MM.1S (cell line): ENCODE measurements around the gene RAD21L1.

ENCODE experiments used
- DNase-seq: peaks from one replicate; pipeline ENCODE4 v3.0.0-alpha.2; 2015
- H2AFZ ChIP-seq: fragments of 300-600 bp; sonication (generic); 2 replicates; pipeline ENCODE4 v1.6.0; 2016; ENCODE audit warnings: antibody characterized with exemption, low read length
- H3F3A ChIP-seq: fragments of 300-600 bp; sonication (generic); 2 replicates; pipeline ENCODE4 v1.6.1; 2016; ENCODE audit warnings: mild to moderate bottlenecking, antibody characterized with exemption, low read length, moderate library complexity, mixed read lengths; ENCODE audit not compliant: insufficient read depth
- H3K27ac ChIP-seq: fragments of 300-600 bp; sonication (generic); 2 replicates; pipeline ENCODE4 v1.5.1; 2016; ENCODE audit warnings: mild to moderate bottlenecking, low read length
- H3K27me3 ChIP-seq: fragments of 300-600 bp; sonication (generic); replicated peaks from 2 replicates; pipeline ENCODE4 v1.6.0; 2016; ENCODE audit warnings: low read length; ENCODE audit not compliant: insufficient read depth
- H3K36me3 ChIP-seq: fragments of 300-600 bp; sonication (generic); replicated peaks from 2 replicates; pipeline ENCODE4 v1.6.1; 2016; ENCODE audit warnings: mild to moderate bottlenecking, low read length, mixed read lengths; ENCODE audit not compliant: insufficient read depth
- H3K4me1 ChIP-seq: fragments of 300-600 bp; sonication (generic); 2 replicates; pipeline ENCODE4 v1.6.1; 2016; ENCODE audit warnings: low read length, mixed read lengths
- H3K4me2 ChIP-seq: fragments of 300-600 bp; sonication (generic); 2 replicates; pipeline ENCODE4 v1.6.0; 2016; ENCODE audit warnings: low read depth, low read length
- H3K4me3 ChIP-seq: fragments of 300-600 bp; sonication (generic); 2 replicates; pipeline ENCODE4 v1.5.1; 2016; ENCODE audit warnings: low read length, mixed read lengths
- H3K79me2 ChIP-seq: fragments of 300-600 bp; sonication (generic); 2 replicates; pipeline ENCODE4 v1.6.1; 2016; ENCODE audit warnings: mixed run types, low read length, mixed read lengths
- H3K9ac ChIP-seq: fragments of 300-600 bp; sonication (generic); 2 replicates; pipeline ENCODE4 v1.6.1; 2016; ENCODE audit warnings: low read length, mixed read lengths
- H3K9me2 ChIP-seq: fragments of 300-600 bp; sonication (generic); replicated peaks from 2 replicates; pipeline ENCODE4 v1.6.1; 2016; ENCODE audit warnings: mild to moderate bottlenecking, low read length, mixed read lengths; ENCODE audit not compliant: insufficient read depth
- H3K9me3 ChIP-seq: fragments of 300-600 bp; sonication (generic); replicated peaks from 2 replicates; pipeline ENCODE4 v1.6.1; 2016; ENCODE audit warnings: mild to moderate bottlenecking, low read length, mixed read lengths; ENCODE audit not compliant: insufficient read depth
- H4K20me1 ChIP-seq: fragments of 300-600 bp; sonication (generic); 2 replicates; pipeline ENCODE4 v1.6.1; 2016; ENCODE audit warnings: mild to moderate bottlenecking, low read length, moderate library complexity, mixed read lengths; ENCODE audit not compliant: insufficient read depth
- EZH2 ChIP-seq: fragments of 300-600 bp; sonication (generic); optimal IDR thresholded peaks from 2 replicates; pipeline ENCODE3; 2017; ENCODE audit warnings: low read depth, mild to moderate bottlenecking, antibody characterized with exemption, low read length, mixed read lengths
- EZH2phosphoT487 ChIP-seq: fragments of 300-600 bp; sonication (generic); IDR thresholded peaks from 2 replicates; pipeline ENCODE4 v1.6.1; 2018; ENCODE audit warnings: antibody characterized with exemption, low read length
- TF ChIP-seq, protein P1 (sequence below): fragments of 300-600 bp; sonication (generic); IDR thresholded peaks from 2 replicates; pipeline ENCODE4 v1.5.1; 2016; ENCODE audit warnings: antibody characterized with exemption, low read length, mixed read lengths

RAD21L1 gene

DNA sequence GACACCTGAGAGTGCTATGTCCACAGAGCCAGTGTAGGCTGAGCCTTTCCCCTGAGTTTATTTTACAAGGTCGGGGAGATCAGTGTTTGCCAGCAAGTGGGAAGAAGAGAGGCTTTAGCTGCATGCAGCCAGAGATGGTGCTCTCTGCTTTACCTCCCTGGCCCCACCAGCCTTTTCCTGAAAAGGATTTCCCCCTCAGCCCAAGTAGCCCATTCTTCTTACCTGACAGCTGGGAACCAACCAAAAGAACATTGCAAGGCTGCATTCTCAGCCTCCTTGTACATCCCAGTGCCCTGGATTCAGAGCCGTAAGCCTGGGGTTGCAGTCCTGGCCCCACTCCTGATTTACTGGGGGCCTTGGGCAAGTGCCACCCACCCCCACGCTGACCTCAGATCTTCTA is 57.1 kb downstream of the RAD21L1 start:
- Histone ChIP-seq H3K9ac (no peak overlapping the region), H2AFZ (no peak overlapping the region), H3K36me3 (no peaks in the 10 kb centered on the region), H4K20me1 (no peaks in the 10 kb centered on the region), H3K79me2 (no peaks in the 10 kb centered on the region), H3K9me3 (no peaks in the 10 kb centered on the region), H3K4me2 (no peak overlapping the region), H3K9me2 (no peaks in the 10 kb centered on the region), H3K4me3 (no peak overlapping the region), H3F3A (no peaks in the 10 kb centered on the region), H3K4me1 (peaks cover 13% of the 10 kb centered on the region), H3K27ac (no peak overlapping the region), H3K27me3 (no peaks in the 10 kb centered on the region)
- no peak for TF ChIP-seq EZH2phosphoT487
- TF ChIP-seq, protein P1, sequence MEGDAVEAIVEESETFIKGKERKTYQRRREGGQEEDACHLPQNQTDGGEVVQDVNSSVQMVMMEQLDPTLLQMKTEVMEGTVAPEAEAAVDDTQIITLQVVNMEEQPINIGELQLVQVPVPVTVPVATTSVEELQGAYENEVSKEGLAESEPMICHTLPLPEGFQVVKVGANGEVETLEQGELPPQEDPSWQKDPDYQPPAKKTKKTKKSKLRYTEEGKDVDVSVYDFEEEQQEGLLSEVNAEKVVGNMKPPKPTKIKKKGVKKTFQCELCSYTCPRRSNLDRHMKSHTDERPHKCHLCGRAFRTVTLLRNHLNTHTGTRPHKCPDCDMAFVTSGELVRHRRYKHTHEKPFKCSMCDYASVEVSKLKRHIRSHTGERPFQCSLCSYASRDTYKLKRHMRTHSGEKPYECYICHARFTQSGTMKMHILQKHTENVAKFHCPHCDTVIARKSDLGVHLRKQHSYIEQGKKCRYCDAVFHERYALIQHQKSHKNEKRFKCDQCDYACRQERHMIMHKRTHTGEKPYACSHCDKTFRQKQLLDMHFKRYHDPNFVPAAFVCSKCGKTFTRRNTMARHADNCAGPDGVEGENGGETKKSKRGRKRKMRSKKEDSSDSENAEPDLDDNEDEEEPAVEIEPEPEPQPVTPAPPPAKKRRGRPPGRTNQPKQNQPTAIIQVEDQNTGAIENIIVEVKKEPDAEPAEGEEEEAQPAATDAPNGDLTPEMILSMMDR, result no peak
- no peak for TF ChIP-seq EZH2
- no peak for DNase-seq

DNA sequence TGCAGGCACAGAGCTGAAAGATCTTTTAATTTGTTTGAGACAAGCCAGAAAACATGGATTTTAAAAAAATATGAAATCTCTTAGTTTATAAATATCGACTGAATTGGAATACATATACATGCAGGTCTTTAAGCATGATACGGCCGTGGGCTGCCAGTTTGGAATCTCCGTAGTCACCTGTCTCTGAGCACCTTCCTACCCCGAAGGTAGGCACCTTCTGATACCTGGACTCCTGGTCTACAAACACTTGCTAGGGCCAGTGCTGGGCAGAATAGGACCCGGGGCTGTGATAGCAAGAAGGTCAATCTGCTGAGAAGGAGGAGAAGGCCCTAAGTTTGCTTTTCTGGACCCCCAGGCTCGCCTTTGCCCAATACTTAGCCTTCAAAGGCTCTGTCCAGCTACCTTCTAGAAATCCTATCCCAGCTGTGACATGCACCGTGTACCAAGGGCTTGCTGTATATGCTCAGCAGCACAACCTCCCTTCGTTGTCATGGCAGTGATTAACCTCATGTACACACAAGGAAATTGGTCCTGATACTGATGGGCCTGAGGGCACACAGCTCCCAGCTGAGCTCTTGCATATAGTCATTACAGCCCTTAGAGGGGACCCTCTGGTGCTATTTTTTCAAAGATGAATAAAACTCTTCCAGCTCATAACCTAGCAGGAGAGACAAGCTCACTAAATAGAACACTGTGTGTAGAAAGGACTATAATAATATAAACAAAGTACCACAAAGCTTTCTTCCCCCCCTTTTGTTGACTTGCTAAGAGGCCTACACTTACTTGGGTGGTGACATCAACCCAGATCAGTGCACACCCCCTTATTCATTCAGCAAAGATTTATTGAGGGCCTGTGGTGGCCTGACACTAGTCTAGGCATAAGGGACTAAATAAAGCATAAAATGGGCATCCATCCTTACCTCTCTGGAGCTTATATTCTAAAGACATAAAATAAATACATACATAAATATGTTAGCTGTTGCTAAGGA is 58.0 kb downstream of the RAD21L1 start:
- H3K27me3 ChIP-seq, result no peaks in the 10 kb centered on the region
- H3K9me3 ChIP-seq, result no peaks in the 10 kb centered on the region
- H3K4me1 ChIP-seq, result peaks cover 13% of the 10 kb centered on the region
- no peak overlapping the region for H2AFZ ChIP-seq
- H3K4me2 ChIP-seq, result no peak overlapping the region
- no peak overlapping the region for H3K9ac ChIP-seq
- H3K4me3 ChIP-seq, result no peak overlapping the region
- no peaks in the 10 kb centered on the region for H3F3A ChIP-seq
- no peaks in the 10 kb centered on the region for H3K9me2 ChIP-seq
- DNase-seq, result no peak
- TF ChIP-seq EZH2phosphoT487, result no peak
- H3K36me3 ChIP-seq, result no peaks in the 10 kb centered on the region
- no peak overlapping the region for H3K27ac ChIP-seq
- H3K79me2 ChIP-seq, result no peaks in the 10 kb centered on the region
- no peaks in the 10 kb centered on the region for H4K20me1 ChIP-seq

DNA sequence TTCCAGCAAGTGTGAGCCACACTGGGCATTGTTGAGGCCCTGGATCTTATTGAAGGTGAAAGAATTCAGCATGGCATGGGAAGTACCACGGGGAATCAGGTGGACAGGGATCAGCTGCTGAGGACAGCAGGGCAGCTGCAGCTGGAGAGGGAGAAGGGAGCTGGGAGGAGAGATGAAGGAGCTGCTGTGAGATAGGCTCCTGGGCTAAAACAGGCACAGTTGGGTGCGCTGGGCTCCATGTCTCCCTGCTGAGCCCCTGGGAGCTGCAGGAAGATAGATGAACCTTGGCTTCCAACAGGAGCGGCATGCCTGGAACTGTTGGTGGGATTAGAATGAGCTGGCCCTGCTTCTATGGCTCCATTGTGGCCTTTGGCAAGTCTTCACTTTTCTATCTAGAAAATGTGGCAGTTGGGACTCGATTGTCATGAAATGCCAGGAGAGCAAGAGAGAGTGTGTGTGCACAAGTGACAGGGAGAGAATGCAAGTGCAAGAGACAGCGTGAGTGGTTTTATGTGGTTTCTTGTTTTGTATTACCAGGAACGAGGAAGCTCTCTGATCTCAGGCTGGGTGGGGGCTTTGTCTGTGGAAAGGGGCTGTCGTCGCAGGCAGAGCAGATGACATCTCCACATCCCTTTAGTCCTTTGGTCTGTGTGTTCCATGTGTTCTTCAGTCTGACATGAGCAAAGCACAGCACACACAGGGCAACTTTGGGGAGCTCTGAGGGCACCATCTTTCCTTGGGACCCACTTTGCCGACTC is 60.6 kb downstream of the RAD21L1 start:
- Histone ChIP-seq H3K27me3 (no peaks in the 10 kb centered on the region), H3K27ac (no peak overlapping the region), H3K79me2 (no peaks in the 10 kb centered on the region), H3K9me3 (no peaks in the 10 kb centered on the region), H3K4me3 (no peak overlapping the region), H3K9me2 (no peaks in the 10 kb centered on the region), H4K20me1 (no peaks in the 10 kb centered on the region), H3F3A (no peaks in the 10 kb centered on the region), H3K36me3 (no peaks in the 10 kb centered on the region), H3K4me2 (no peak overlapping the region), H3K4me1 (peaks cover 13% of the 10 kb centered on the region), H3K9ac (no peak overlapping the region), H2AFZ (no peak overlapping the region)
- TF ChIP-seq, protein P1, result no peak
- TF ChIP-seq EZH2 (no peak), EZH2phosphoT487 (no peak)
- DNase-seq, result no peak
